ENCODE data around the gene RWDD2A.

RWDD2A gene

DNA sequence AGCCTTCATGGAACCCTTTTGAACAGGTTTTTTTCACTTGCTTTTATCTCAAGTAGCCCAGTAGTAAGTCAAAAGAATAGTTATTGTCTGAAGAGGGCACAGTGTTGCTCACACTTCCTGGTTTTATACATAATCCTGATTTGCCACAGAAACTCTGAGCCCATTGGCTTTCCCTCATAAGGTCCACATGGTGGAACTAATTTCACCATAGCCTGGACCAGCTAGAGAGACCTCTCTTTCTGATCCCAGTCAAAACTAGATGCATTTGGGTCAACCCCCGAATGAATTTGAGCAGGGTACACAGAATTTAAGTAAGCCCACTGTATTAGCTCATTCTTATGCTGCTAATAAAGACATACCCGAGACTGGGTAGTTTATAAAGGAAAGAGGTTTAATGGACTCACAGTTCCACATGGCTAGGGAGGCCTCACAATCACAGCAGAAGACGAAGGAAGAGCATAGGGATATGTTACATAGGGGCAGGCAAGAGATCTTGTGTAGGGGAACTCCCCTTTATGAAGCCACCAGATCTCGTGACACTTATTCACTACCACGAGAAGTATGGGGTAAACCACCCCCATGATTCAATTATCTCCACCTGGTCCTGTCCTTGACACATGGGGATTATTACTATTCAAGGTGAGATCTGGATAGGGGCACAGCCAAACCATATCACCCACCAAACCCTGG is 6.2 kb downstream of the RWDD2A start:
- no peak for DNase-seq

DNA sequence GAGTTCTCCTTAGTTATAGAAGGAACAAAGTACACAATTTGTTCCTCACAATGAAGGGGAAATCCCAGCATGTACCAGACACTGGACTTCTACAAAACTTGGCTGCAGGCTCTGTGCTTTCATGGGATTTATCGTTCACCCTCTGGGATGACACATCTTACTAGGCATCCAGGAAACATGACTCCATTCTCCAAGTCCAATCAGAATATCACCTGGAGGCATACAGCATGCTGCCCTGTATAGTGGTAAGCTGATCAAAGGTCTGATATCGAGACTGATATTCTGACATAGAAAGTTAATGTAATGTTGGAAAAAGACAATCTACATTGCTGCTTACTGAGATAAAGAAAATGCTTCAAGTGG is 6.7 kb downstream of the RWDD2A start:
- no peak for DNase-seq

DNA sequence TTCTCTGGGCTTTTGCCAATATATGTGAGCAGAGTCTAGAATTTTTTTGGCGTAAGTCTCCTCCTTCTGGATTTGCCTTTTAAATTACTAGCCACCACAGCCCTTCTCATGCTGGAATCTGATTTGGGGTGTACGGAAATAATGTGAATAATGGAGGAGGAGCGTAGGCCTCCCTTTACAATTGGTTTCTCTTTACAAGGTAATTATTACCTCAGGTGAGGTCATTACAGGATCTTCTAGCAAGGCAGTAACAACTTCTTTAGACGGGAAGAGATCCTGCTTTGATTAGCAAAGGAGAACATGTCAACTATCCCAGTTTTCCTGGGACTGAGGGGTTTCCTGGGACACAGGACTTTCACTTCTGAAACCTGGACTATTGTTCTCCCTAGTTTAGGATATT is 8.9 kb downstream of the RWDD2A start:
- DNase-seq: no peak

DNA sequence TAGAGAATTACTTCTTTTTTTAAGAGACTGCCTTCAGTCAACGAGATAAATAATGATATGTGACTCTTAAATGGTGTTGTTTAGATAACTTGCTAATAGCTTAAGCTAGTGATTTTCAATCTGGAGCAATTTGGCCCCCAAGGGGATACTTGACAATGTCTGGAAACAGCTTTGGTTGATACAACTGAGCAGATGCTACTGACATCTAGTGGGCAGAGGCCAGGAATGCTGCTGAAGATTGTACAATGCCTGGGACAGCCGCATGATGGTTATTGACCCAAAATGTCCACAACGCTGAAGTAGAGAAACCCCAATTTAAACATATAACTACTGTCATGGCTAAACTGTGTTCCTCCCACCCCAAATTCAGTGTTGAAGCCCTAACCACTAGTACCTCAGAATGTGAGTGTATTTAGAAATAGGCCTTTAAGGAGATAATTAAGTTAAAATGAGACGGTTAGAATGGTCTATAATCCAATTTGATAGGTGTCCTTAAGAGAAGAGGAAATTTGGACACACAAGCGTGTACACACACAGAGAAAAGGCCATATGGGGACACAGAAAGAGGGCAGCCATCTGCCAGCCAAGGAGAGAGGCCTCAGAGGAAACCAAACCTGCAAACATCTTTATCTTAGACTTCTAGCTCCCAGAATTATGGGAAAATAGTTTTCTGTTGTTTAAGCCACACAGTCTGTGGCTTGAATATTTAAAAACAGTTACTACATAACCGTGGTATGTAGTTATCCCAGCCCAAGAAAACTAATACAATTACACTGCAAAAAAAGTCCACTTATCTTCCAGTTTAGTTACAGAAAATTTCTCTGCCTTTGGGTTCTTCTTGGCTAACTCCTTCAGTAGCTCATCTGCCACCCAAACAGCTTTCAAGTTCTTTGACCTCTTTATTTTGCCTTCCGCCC is 22.2 kb downstream of the RWDD2A start:
- DNase-seq: peak; percentile 45

DNA sequence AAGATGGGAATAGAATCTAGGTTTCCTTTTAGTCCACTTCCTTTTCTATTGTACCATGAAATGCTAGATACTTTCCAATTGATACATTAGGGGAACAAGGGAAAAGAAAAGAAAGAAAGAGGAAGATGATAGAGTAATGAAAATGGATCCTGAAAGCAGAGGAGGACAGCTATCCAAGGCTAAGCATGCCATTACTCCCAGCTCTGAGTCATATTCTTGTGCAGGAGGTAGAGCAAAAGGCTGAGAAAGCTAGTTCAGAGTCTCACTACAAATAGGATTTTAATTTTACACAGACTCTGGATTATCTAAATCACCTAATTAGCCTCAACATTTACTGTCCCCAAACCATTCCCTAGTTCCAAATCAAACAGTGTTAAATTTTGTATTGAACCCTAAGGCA is 23.6 kb downstream of the RWDD2A start:
- DNase-seq: no peak

DNA sequence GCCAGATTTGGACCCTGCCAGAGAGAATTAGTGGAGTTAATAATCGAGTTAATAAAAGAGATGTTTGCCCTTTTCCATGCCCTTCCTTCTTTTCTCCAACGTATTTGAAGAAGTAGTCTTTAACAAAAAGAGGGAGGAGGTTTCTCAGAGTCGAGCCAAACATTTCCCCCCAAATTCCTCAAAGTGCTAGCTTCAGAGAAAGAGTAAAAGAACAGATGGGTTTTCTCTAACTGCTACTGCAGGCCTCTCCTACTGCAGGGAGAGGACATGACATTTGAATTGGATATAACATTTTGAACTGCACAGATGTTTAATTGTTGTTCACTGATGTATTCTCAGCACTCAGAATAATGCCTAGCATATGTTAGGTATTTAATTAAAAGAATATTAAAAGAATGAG is 25.5 kb downstream of the RWDD2A start:
- no peak for DNase-seq

DNA sequence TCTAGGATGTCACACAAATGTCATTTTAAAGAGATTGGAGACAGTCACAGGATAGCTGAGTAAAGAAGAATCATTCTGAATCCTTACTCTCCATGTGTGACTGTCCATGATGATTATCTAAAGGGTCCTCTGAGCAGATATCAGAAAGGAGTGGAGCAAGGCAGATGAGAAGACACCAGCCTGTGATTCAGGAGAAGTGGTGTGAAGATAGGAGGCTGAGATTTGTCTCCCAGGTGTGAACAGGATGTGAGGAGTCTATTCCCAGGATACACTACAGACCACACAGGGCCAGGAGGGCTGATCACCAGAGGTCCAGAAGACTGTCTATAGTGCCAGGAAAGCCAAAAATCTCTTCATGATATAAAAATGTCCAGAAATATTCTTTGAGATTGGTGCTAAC is 27.0 kb downstream of the RWDD2A start:
- no peak for DNase-seq

DNA sequence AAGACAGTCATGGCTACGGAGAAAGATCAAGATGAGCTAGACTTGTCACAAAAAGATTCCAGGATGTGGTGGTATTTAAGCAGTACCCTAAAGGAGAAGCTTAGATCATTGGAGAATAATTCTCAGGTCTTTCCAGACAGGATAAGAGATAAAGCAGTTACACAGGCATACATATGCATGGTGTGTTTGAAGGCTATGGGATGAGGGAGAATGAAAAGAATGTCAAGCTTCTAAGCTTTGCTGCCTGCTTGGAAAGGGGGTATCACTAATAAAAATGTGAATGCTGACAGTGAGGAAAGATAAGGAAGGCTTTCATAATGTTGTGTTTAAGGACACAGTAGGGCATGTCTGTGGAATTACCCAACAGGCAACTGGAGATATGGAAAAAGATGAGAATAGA is 28.1 kb downstream of the RWDD2A start:
- no peak for DNase-seq

DNA sequence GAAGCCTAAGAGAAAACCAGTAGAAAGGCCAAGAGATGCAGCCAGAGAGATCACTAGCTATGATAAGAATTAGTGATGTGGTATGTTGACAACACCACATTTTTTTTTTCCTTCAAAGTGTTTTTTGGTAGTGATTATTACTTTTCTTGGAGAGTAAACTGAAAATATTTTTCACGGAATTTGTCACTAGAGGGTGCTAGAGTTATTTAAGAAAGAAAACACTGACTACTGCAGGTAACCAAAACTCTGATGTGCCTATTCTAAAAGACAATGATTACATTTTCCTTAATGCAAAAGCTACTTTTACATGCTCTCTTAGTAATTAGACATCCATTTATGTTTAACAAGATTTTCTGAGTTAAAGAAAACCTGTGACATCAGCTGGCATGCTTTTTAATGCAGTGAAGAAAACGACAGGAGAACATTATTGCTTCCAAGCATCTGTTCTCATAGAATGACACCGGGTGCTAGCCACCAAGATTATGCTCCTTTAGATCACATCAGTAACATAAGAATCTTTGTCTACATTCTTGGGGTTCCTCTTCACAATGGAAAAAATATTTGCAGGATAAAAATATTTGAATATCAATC is 28.8 kb downstream of the RWDD2A start:
- no peak for DNase-seq

DNA sequence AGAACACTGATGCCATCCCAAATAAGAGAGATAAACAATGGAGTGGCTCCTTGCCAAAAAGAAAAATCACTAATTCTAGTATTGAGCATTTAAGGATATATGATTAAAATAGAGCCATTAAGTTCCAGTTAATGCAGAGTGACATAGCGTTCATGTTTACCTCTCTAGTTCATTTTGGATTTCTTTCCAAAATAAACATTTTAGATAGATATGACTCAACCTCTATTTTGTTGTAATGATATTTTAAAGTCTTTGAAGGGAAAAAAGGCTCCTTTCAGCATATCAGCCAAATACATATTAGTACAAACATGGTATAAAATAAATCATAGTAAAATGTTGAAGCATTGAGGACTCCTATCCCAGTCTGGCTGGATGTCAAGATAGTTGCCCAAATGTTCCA is 33.4 kb downstream of the RWDD2A start:
- no peak for DNase-seq

DNA sequence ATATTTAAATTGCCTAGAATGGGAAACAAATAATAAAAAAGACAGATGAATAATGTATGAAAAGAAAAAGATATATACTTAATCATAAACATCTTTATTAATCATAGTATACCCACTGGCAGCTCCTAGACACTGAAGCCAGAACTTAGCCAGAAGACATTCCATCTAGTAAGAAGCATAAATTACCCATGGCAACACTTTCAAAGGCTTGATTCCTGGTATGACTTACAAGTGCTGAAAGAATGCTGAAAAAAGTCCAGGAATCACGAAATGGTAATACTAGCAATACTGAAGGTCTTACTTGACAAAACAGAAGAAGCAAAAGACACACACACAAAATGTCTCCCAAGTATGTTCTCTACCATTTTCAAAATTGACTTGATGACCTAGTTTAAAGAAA is 38.0 kb downstream of the RWDD2A start:
- DNase-seq: no peak

DNA sequence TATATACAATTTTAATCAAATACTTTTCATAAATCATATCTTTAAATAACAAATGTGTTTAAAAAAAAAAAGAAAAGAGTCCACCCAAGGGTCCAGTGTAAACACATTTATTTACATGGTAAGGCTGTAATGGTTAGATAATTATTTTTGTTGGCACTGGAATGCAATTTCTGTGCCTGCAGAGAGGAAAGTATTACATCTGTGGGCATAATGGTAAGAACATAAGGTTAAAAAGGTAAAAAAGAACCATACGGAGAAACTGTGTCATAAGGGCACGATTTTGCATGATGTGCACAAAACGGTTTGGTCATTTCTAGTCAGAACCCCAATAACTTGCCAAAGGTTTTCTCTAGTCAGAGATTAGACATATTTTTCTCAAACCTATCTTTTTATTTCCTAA is 54.3 kb downstream of the RWDD2A start:
- no peak for DNase-seq
